ENCODE results near the gene SPEM2.

SPEM2 gene

GRCh38 chr17:7425316-7425715 lies at the start of gene SPEM2:
SPEM2 (plus strand) TSS chr17:7425616; CDS start chr17:7425689, 73 bp downstream.
- DNase-seq (ENCODE audit: low read depth): no peak

GRCh38 chr17:7379134-7379533 lies 46.3 kb upstream of the SPEM2 start:
- no peak for DNase-seq (ENCODE audit: low read depth)

GRCh38 chr17:7380321-7380720 lies 45.1 kb upstream of the SPEM2 start:
- peak; percentile 28 for DNase-seq (ENCODE audit: low read depth)

GRCh38 chr17:7380855-7381683 lies 44.3 kb upstream of the SPEM2 start, which contains the start of gene TNK1:
TNK1 (plus strand) TSS chr17:7381089; CDS start chr17:7382927, 1,838 bp downstream.
- DNase-seq (ENCODE audit: low read depth): no peak

GRCh38 chr17:7382901-7383300 lies 42.5 kb upstream of the SPEM2 start:
- no peak for DNase-seq (ENCODE audit: low read depth)

GRCh38 chr17:7383371-7383741 lies 42.1 kb upstream of the SPEM2 start:
- no peak for DNase-seq (ENCODE audit: low read depth)

- DNase-seq (ENCODE audit: low read depth): no peak
Observed at GRCh38 chr17:7383742-7384488, 41.5 kb upstream of the SPEM2 start.

- no peak for DNase-seq (ENCODE audit: low read depth)
Observed at GRCh38 chr17:7384489-7385081, 40.8 kb upstream of the SPEM2 start.

GRCh38 chr17:7388856-7389255 lies 36.6 kb upstream of the SPEM2 start:
- DNase-seq (ENCODE audit: low read depth): no peak

- DNase-seq (ENCODE audit: low read depth): no peak
Observed at GRCh38 chr17:7389924-7390910, 35.2 kb upstream of the SPEM2 start.

GRCh38 chr17:7391307-7391706 lies 34.1 kb upstream of the SPEM2 start:
- no peak for DNase-seq (ENCODE audit: low read depth)

GRCh38 chr17:7392696-7393612 lies 32.5 kb upstream of the SPEM2 start:
- DNase-seq (ENCODE audit: low read depth): no peak

GRCh38 chr17:7393613-7394451 lies 31.6 kb upstream of the SPEM2 start:
- DNase-seq (ENCODE audit: low read depth): no peak

- DNase-seq (ENCODE audit: low read depth): peak; percentile 84
Observed at GRCh38 chr17:7394452-7395191, 30.8 kb upstream of the SPEM2 start, which contains the start of gene PLSCR3. PLSCR3 (minus strand) TSS chr17:7394525; CDS start chr17:7394110, 415 bp downstream.

- DNase-seq (ENCODE audit: low read depth): no peak
Observed at GRCh38 chr17:7396147-7396546, 29.3 kb upstream of the SPEM2 start.

- DNase-seq (ENCODE audit: low read depth): no peak
Observed at GRCh38 chr17:7398612-7399011, 26.8 kb upstream of the SPEM2 start.

GRCh38 chr17:7403043-7403726 lies 22.2 kb upstream of the SPEM2 start:
- DNase-seq (ENCODE audit: low read depth): no peak

GRCh38 chr17:7403727-7403976 lies 21.8 kb upstream of the SPEM2 start:
- no peak for DNase-seq (ENCODE audit: low read depth)
